HL-60 (cell line): ENCODE results near the gene DUSP22.

Experiments used
- DNase-seq, 2 experiments: peaks; one replicate each; pipeline ENCODE4 v3.0.0-alpha.2; 2010 to 2020; ENCODE audit warnings: low read depth in 1 of 2, low spot score in 1 of 2
- H3K27ac ChIP-seq: fragments of 250-450 bp; sonication (Bioruptor Pico); replicated peaks from 2 replicates; pipeline ENCODE4 v1.5.1; 2020; ENCODE audit warnings: mild to moderate bottlenecking, moderate library complexity
- H3K27me3 ChIP-seq: fragments of 250-450 bp; sonication (Bioruptor Pico); 2 replicates; pipeline ENCODE4 v1.5.1; 2021; ENCODE audit warnings: mild to moderate bottlenecking, moderate library complexity; ENCODE audit not compliant: insufficient read depth, poor library complexity, severe bottlenecking
- H3K4me3 ChIP-seq: replicated peaks from 2 replicates; pipeline ENCODE4 v1.5.1; 2011; ENCODE audit warnings: mild to moderate bottlenecking, control low read depth, low read length; ENCODE audit not compliant: insufficient read depth
- CTCF ChIP-seq: IDR thresholded peaks from one replicate; pipeline ENCODE4 v1.5.1; 2011; ENCODE audit warnings: low read length, control low read depth, inconsistent platforms; ENCODE audit not compliant: insufficient read depth
- GABPA ChIP-seq: IDR thresholded peaks from 2 replicates; pipeline ENCODE4 v1.6.1; 2012; ENCODE audit warnings: low read depth
- POLR2AphosphoS5 ChIP-seq: IDR thresholded peaks from 2 replicates; pipeline ENCODE4 v1.6.1; 2012; ENCODE audit warnings: low read depth
- REST ChIP-seq: IDR thresholded peaks from 2 replicates; pipeline ENCODE4 v1.6.1; 2012; ENCODE audit warnings: low read depth; ENCODE audit not compliant: insufficient replicate concordance
- SPI1 ChIP-seq: IDR thresholded peaks from 2 replicates; pipeline ENCODE4 v1.6.1; 2012; ENCODE audit warnings: low read depth, mild to moderate bottlenecking, borderline replicate concordance

Gene DUSP22

GRCh38 chr6:365835-366234 lies 73.5 kb downstream of the DUSP22 start:
- no peak overlapping the region for H3K27ac ChIP-seq
- H3K4me3 ChIP-seq, result no peak overlapping the region
- peaks cover 3% of the 10 kb centered on the region for H3K27me3 ChIP-seq
- DNase-seq, result no peak
- no peak for TF ChIP-seq GABPA
- TF ChIP-seq POLR2AphosphoS5, result no peak
- no peak for TF ChIP-seq CTCF
- TF ChIP-seq SPI1, result no peak
- TF ChIP-seq REST, result no peak

- DNase-seq, result no peak
- Histone ChIP-seq H3K27me3 (peaks cover 3% of the 10 kb centered on the region), H3K27ac (no peak overlapping the region), H3K4me3 (no peak overlapping the region)
- TF ChIP-seq SPI1 (no peak), POLR2AphosphoS5 (no peak), GABPA (no peak), CTCF (no peak), REST (no peak)
Observed at GRCh38 chr6:366389-367297, 74.4 kb downstream of the DUSP22 start.

GRCh38 chr6:367298-367794 lies 75.1 kb downstream of the DUSP22 start:
- no peak for DNase-seq
- Histone ChIP-seq H3K27ac (no peak overlapping the region), H3K27me3 (peaks cover 3% of the 10 kb centered on the region), H3K4me3 (no peak overlapping the region)
- TF ChIP-seq POLR2AphosphoS5, result no peak
- TF ChIP-seq SPI1, result no peak
- no peak for TF ChIP-seq GABPA
- no peak for TF ChIP-seq REST
- TF ChIP-seq CTCF, result no peak
